GM18867 (cell line): Measurements from ENCODE around the gene DDX20.

ENCODE experiments used
- ATAC-seq: cut with Tn5 transposase; IDR thresholded peaks from one replicate; pipeline ENCODE4 v1.9.1; 2021; ENCODE audit warnings: mild to moderate bottlenecking, moderate library complexity; ENCODE audit not compliant: unreplicated experiment

Gene DDX20, protein sequence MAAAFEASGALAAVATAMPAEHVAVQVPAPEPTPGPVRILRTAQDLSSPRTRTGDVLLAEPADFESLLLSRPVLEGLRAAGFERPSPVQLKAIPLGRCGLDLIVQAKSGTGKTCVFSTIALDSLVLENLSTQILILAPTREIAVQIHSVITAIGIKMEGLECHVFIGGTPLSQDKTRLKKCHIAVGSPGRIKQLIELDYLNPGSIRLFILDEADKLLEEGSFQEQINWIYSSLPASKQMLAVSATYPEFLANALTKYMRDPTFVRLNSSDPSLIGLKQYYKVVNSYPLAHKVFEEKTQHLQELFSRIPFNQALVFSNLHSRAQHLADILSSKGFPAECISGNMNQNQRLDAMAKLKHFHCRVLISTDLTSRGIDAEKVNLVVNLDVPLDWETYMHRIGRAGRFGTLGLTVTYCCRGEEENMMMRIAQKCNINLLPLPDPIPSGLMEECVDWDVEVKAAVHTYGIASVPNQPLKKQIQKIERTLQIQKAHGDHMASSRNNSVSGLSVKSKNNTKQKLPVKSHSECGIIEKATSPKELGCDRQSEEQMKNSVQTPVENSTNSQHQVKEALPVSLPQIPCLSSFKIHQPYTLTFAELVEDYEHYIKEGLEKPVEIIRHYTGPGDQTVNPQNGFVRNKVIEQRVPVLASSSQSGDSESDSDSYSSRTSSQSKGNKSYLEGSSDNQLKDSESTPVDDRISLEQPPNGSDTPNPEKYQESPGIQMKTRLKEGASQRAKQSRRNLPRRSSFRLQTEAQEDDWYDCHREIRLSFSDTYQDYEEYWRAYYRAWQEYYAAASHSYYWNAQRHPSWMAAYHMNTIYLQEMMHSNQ

GRCh38 chr1:111755331-111756123, at the start of gene DDX20:
DDX20 (plus strand) TSS chr1:111755901; CDS start chr1:111755925, 24 bp downstream.
- peak; percentile 91 for ATAC-seq

DNA sequence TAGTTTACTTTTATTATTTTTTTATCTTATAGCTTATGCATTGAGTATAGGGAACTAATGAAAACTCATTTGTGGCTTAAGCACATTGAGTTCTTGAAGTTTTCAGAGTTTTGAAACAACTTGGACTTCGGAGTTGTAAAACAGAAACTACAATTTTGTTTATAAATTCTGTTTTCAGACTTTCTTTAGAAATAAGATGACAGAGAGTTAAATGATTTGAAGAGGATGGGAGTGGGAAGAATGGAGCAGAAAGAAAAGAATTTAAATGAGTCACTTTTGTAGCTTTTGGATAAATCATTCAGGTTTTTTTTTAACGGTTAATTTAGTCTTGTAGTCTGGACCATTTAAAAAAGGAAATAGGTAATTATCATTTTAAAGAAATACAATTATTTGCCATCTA, 48.8 kb upstream of the DDX20 start:
- no peak for ATAC-seq

DNA sequence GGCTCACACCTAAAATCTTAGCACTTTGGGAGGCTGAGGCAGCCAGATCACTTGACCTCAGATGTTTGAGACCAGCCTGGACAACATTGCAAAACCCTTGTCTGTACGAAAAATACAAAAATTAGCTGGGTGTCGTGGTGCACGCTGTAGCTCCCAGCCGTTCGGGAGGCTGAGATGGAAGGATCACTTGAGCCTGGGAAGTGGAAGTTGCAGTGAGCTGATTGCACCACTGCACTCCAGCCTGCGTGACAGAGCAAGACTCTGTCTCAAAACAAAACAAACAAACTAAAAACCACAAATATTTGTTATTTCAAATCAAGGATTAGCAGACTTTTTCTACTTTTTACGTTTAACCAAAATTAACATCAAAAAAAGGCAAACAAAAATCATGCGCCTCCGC, 47.8 kb upstream of the DDX20 start:
- no peak for ATAC-seq

GRCh38 chr1:111709986-111710385, 45.7 kb upstream of the DDX20 start:
- ATAC-seq = no peak

DNA sequence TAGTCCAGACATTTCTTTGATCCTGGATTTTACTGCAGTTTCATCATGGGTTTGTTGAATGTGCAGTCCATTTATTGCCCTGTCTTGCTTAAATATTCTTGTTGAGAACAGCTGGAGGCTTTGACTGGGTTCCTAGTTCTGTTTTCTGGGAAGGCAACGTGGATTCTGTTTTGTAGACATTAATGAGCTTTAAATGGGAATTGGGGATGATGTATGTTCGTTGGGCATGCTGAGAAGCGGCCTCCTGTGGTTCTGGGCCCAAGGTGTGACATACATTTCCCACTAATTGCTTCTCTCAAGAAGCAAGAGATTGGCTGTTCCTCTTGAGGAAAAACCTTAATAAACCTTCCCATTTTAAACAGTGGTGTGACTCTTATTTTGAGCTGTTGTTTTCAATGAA, 39.4 kb upstream of the DDX20 start:
- ATAC-seq = no peak

DNA sequence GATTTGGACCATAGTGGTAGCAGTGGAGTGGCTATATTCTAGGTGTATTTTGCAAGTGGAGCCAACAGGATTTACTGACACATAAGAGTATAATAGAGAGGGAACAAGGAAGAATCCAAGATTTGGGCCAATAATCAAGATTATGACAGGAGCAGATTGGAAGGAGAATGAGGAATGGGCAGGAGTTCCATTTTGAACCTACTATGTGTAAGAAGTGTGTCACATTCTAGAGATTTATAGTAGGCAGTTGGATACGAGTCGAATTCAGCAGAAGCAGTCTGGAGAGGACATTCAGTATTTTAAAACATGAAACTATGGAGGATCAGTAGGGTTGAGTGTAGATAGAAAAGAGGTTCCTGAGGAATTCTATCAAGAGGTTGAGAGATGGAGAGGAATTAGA, 38.3 kb upstream of the DDX20 start:
- ATAC-seq = no peak

DNA sequence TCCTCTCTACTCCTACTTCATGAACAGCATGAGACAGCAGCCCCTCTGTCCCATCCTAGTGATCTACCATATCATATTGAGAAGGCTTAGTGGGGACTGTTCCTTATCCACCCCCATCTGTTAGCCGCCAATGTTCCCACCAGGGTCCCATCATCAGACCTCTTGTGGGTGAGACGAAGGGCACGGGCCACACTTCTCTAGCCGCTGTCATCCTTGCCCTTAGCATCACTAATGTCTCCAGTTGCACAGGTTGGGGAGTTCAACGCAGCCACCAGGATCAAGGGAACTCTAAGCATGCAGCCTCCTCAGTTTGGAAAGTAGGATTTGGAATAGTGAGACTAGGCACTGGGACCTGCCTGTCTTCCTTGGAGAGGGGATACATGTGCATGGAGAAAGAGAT, 36.6 kb upstream of the DDX20 start:
- no peak for ATAC-seq

GRCh38 chr1:111719674-111720132, 36.0 kb upstream of the DDX20 start:
- no peak for ATAC-seq

GRCh38 chr1:111720274-111720976, 35.3 kb upstream of the DDX20 start:
- no peak for ATAC-seq

GRCh38 chr1:111720977-111721786, 34.5 kb upstream of the DDX20 start:
- ATAC-seq = no peak

GRCh38 chr1:111723091-111723806, 32.5 kb upstream of the DDX20 start:
- no peak for ATAC-seq

DNA sequence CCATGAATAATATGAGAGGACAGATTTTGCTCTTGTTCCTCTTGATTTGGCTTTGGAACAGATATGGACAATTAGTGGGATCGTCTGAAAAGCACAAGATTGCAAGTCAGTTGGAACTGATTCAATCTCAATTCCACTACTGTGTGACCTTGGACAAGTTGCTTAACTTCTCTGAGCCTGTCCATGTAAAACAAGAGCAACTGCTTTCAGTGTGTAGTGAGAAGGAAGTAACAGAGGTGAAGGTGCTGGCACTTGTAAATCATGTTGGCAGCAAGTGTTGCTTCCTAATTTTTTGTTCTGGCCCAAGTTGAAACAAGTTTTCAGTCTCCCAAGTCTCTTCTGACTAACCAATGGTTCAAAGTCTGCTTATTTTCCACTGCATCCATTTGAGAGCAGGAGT, 31.8 kb upstream of the DDX20 start:
- no peak for ATAC-seq

DNA sequence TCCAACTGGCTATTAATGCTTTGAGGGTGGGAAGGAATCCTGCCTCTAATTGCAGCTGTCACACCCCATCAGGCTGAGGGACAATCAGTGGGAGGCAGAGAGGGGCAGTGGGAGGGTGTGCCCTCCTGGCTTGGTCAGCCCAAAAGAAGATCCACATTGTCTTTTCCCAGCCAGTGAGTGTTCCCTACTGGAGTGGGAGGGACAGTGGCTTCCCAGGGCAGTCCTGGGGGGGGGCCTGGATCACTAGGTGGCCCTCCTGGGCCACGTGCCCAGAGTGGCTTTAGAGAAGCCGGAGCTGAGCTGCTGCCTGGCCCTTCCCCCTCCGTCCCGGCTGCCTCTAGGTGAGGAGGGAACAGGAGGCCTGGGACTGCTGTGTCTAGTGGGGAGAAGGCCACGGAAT, 30.5 kb upstream of the DDX20 start:
- ATAC-seq = no peak

DNA sequence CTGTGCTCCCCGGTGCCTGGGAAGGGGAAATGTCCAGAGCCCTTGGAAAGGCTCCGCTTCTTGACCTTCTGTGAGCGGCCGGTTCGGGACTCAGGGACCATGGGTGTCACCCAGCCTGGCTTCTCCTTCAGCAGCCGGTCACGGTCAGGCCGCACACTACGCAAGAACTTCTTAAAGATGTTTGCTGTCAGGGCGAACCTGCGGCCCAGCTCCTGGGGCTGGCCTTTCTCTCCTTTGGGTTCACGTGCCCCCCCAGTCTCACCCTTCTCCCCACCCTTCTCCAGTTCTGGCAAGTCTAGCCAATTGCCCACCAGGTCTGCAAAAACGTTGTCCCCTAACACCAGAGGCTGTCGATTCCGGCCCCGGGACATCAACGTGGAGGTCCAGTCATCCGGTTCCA, 28.6 kb upstream of the DDX20 start:
- ATAC-seq = no peak

GRCh38 chr1:111729271-111729921, 26.3 kb upstream of the DDX20 start:
- ATAC-seq = no peak

DNA sequence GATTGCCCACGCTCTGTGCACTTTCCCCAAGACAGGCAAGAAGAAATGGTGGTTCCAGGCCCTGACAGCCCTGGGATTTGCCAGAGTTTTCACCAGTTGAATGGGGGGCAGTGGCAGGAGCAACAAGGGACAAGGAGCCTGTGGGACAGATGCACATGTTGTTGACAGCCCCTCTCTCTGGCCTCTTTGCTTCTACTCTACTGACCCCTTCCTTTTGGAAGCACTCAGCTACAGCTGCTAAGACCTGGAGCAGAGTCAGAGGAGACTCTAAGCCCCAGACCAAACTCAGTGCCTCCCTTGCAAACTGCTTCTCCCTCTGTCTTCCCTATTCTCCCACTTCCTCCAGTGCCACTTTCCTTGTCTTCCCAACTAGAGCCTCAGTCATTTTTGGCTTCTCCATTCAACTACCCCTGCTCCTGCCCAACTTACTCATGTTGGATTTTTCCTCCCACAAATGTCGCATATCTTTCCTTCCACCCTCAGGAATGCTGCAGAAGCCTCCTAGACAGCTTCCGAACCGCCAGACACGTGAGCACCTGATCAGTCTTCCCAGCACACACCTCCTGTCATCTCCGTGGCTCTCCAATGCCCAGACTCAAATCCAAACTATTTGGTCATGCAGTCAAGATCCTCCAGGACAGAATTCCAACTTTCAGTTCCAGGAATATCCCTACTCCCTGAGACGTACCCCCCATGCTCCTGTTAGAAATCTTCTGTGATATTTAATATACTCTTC, 25.6 kb upstream of the DDX20 start:
- ATAC-seq = no peak

GRCh38 chr1:111730706-111731105, 25.0 kb upstream of the DDX20 start:
- ATAC-seq = no peak

DNA sequence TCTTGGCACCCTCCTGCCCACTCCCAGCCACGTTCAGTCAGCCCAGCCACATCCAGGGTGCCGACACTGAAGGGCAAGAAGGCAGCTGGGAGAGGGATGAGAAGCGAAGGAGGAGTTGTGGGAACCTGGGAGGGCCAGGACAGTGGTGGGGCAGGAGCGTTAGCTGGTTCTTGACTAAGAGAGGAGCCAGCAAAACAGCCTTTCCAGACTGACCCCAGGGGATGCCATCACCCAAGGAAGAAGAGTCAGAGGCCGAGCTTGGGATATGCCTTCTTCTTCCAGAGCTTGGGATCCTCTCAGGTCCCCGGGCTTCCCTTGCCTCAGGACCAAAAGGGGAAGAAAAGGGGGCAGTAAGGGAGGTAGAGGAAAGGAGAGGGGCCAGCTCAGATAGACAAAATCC, 23.7 kb upstream of the DDX20 start:
- ATAC-seq = no peak
